GM18907 (cell line): ENCODE measurements around the gene HMGCR.
A peak's percentile ranks its signal among the peaks of the same experiment; 100 is the strongest.
"Not testable (repeated sequence)": the region's sequence is repeated elsewhere in the genome, so short reads cannot be mapped to it uniquely, and the experiment has no call there.

Experiments used
- ATAC-seq: cut with Tn5 transposase; IDR thresholded peaks from one replicate; pipeline ENCODE4 v1.9.1; 2021; ENCODE audit warnings: mild to moderate bottlenecking, moderate library complexity; ENCODE audit not compliant: unreplicated experiment

The HMGCR gene

DNA sequence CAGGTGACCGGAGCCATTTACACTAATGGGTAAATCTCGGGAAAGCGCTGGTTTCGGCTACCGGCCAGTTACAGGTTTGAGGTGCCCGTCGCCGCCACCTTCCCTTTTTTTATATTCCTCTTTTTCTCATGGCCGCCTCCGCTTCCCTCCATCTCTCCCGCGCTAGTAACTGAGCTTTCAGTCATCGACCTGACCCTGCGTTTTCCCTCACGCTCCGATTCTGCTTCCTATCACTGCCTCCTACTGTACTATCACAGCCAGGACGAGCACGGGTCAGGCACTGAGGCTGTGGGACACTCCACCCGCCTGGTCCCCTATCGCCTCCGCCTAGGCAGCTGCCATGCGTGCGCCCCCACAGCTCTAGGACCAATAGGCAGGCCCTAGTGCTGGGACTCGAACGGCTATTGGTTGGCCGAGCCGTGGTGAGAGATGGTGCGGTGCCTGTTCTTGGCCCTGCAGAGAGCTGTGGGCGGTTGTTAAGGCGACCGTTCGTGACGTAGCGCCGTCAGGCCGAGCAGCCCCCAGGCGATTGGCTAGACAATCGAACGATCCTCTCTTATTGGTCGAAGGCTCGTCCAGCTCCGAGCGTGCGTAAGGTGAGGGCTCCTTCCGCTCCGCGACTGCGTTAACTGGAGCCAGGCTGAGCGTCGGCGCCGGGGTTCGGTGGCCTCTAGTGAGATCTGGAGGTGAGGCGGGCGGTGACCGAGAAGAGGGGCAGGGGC is at the start of gene HMGCR:
Gene HMGCR (plus strand): TSS at position 606 of the 722 bp plus-strand sequence. CDS start 5,386 bp downstream, outside the sequence.
- peak; percentile 99 for ATAC-seq

GRCh38 chr5:75291844-75292243 is 45.2 kb upstream of the HMGCR start:
- ATAC-seq, result not testable (repeated sequence)

DNA sequence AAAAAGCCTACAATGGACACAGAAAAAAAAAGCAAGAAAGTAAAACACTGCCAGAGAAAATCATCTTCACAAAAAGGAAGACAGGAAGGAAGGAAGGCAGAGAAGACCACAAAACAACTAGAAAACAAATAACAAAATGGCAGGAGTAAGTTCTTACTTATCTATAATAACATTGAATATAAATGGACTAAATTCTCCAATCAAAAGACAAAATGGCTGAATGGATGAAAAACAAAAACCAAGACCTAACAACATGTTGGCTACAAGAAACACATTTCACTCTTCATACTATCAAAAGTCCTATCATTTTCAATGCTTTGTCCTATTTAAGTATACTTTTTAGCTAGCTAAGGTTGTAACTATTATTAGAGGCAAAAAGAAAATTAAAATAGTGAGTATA is 36.9 kb upstream of the HMGCR start:
- ATAC-seq, result no peak

GRCh38 chr5:75303419-75303818 is 33.6 kb upstream of the HMGCR start:
- no peak for ATAC-seq

GRCh38 chr5:75304486-75304885 is 32.5 kb upstream of the HMGCR start:
- ATAC-seq, result not testable (repeated sequence)

DNA sequence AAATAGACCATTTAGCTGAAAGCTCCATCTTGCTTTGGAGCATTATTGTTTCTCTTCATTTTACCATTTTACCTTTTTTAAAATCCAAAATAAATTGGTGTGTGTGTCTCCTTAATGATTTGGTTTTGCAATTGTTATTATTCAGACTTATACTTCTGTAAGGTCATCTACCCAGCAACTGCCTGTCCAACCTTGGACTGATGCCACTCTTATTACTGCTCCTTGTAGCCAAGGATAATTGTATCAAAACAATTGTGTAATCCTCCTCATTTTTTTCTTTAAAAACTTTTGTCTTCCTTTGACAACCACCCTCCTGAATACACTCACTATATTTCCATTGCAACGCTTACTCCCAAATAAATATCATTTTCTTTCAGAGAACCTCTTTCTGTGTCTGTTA is 30.3 kb upstream of the HMGCR start:
- ATAC-seq, result no peak

DNA sequence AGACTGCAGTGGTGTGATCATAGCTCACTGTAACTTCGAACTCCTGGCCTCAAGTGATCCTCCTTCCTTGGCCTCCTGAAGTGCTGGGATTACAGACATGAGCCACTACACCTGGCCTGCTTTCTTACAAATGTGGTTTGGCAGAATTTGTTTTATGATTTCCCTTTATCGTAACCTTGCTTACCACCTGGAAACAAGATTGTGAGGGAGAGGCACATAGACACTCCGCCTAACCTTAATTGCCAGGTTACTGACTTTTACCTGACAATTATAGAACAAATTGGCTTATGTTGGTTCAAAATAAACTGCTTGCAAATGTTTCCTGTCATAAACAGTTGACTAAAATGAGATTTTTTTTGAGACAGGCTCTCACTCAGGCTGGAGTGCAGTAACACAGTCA is 26.8 kb upstream of the HMGCR start:
- no peak for ATAC-seq

GRCh38 chr5:75319148-75319547 is 17.9 kb upstream of the HMGCR start:
- ATAC-seq, result not testable (repeated sequence)

DNA sequence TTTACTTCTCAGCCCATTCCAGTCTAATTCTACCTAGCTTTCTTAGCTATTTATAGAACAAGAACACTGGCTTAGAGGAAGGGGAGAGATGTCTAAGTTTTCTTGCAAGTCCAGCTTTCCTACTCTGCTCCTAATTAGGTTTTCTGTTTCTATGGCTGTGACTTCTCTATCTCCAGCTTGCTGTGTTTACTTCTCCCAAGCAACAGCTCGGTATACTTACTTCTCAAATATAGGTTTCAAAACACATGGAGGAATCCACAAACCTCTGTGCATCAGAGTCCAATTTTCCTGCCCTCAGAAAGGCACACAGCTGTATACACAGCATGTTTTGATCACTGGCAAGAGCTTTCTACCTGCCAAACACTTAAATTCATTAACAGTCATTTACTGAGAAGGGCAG is 17.4 kb upstream of the HMGCR start:
- no peak for ATAC-seq

- no peak for ATAC-seq
Observed at GRCh38 chr5:75320371-75320770, 16.6 kb upstream of the HMGCR start.

- no peak for ATAC-seq
Observed at GRCh38 chr5:75322066-75322465, 15.0 kb upstream of the HMGCR start.

GRCh38 chr5:75324791-75325190 is 12.2 kb upstream of the HMGCR start:
- no peak for ATAC-seq

- ATAC-seq, result no peak
Observed at GRCh38 chr5:75325242-75325641, 11.8 kb upstream of the HMGCR start.

DNA sequence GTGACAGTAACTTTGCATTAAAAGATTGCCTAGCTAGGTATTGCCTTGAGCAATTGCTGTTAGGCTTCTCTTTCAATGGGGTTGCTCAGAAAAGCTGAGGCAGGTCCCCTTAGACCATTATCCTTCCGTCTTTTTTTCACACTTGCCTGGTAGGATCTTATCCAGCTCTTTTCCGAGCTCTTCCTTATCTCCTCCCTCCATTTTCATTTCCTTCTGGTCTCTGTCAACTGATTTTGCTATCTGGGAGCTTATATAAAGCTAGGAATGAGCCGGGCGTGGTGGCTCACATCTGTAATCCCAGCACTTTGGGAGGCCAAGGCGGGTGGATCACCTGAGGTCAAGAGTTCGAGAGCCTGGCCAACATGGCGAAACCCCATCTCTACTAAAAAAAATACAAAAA is 6.6 kb upstream of the HMGCR start:
- no peak for ATAC-seq

- no peak for ATAC-seq
Observed at GRCh38 chr5:75331095-75332090, 5.6 kb upstream of the HMGCR start.

DNA sequence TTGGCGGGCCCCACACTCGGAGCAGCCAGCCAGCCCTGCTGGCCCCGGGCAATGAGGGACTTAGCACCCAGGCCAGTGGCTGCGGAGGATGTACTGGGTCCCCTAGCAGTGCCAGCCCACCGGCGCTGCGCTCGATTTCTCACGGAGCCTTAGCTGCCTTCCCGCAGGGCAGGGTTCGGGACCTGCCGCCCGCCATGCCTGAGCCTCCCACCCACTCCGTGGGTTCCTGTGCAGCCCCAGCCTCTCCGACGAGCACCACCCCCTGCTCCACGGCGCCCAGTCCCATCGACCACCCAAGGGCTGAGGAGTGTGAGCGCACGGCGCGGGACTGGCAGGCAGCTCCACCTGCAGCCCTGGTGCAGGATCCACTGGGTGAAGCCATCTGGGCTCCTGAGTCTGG is 3.3 kb upstream of the HMGCR start:
- ATAC-seq, result not testable (repeated sequence)

- not testable (repeated sequence) for ATAC-seq
Observed at GRCh38 chr5:75334413-75334812, 2.6 kb upstream of the HMGCR start.

GRCh38 chr5:75335486-75335885 is 1.5 kb upstream of the HMGCR start:
- ATAC-seq, result no peak

DNA sequence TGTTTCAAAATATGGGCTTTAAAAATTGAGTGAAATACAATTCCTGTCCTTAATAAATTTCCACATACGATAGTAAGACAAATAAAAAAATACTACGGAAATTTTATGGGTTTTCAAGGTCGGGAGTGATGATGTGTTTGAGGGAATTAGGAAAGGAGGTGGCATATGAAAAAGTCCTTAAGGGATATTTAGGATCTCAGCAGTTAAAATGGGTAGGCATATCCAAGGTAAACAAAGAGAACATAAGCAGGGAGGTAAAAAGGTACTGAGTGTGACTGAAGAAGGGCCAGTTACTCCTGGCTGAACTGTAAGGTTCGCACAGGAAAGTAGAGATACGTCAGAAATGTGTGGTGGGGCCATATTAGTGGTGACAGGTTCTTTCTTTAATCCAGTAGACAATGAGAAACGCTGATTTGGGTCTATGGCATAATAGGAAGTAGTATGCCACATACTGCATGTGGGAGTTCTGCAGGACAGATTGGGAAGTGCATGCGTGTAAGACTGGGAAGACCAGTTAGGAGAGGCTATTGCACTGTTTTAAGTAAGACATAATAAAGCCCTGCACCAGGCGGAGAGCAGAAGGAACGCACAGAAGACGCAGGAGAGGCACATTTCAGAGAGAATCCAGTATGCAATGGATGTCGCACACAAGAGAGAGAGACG is 937 bp upstream of the HMGCR start:
- ATAC-seq, result peak; percentile 4

GRCh38 chr5:75337366-75338021 is 474 bp downstream of the HMGCR start:
- peak; percentile 13 for ATAC-seq

GRCh38 chr5:75338408-75338807 is 1.4 kb downstream of the HMGCR start:
- ATAC-seq, result no peak
